Upper lobe of left lung (tissue), 4 donors: ENCODE measurements around the gene LSP1.

Experiments
- CTCF ChIP-seq, 6 experiments: fragments of 450-650 bp in 4 of 6; fragments of 200-600 bp in 2 of 6; sonication (generic) in 2 of 6; IDR thresholded peaks; one replicate each; pipeline ENCODE4 v1.5.1; 2016 to 2019; ENCODE audit warnings: antibody characterized with exemption in 6 of 6
- POLR2A ChIP-seq, 4 donors: fragments of 450-650 bp; IDR thresholded peaks; one replicate each; pipeline ENCODE4 v1.5.1; 2016 to 2017; ENCODE audit warnings: antibody characterized with exemption in 4 of 4, mild to moderate bottlenecking in 2 of 4
- POLR2AphosphoS5 ChIP-seq, 2 donors: sonication (generic); formaldehyde crosslinking; IDR thresholded peaks; one replicate each; pipeline ENCODE4 v1.5.1; 2017; ENCODE audit warnings: antibody characterized with exemption in 2 of 2

GRCh38 chr11:1856306-1857005 lies 3.6 kb downstream of the LSP1 start:
- no peak for TF ChIP-seq CTCF (IDR thresholded peaks at IDR 0.05)
- no peak for TF ChIP-seq POLR2A (IDR thresholded peaks at IDR 0.05)
- no peak for TF ChIP-seq POLR2AphosphoS5 (IDR thresholded peaks at IDR 0.05)
